Endodermal cell (in vitro differentiated cells): ENCODE measurements around the gene FBXO7. TPM values are rescaled to one million over a fixed set of nuclear protein-coding genes. Genes with fewer than 3 reads are reported as not detected.
"Not testable (repeated sequence)": the region's sequence is repeated elsewhere in the genome, so short reads cannot be mapped to it uniquely, and the experiment has no call there.

Experiments
- DNase-seq: peaks from one replicate; pipeline ENCODE4 v3.0.0-alpha.2; 2017
- H3K27ac ChIP-seq: 2 replicates; pipeline ENCODE4 v1.5.1; 2013; ENCODE audit warnings: mild to moderate bottlenecking, low read depth, low read length, moderate library complexity
- H3K27me3 ChIP-seq: 2 replicates; pipeline ENCODE4 v1.6.1; 2013; ENCODE audit warnings: mild to moderate bottlenecking, low read length, moderate library complexity; ENCODE audit not compliant: insufficient read depth, control insufficient read depth, poor library complexity, severe bottlenecking
- H3K36me3 ChIP-seq: 2 replicates; pipeline ENCODE4 v1.7.0; 2013; ENCODE audit warnings: mild to moderate bottlenecking, low read length, moderate library complexity; ENCODE audit not compliant: control insufficient read depth, insufficient read depth
- H3K4me1 ChIP-seq: one replicate; pipeline ENCODE4 v1.7.0; 2013; ENCODE audit warnings: low read length; ENCODE audit not compliant: control insufficient read depth, insufficient read depth
- H3K4me3 ChIP-seq: 2 replicates; pipeline ENCODE4 v1.5.1; 2013; ENCODE audit warnings: mild to moderate bottlenecking, low read length, moderate library complexity
- H3K9ac ChIP-seq: 2 replicates; pipeline ENCODE4 v1.6.1; 2013; ENCODE audit warnings: mild to moderate bottlenecking, low read length, moderate library complexity; ENCODE audit not compliant: poor library complexity, severe bottlenecking; ENCODE audit errors: extremely low read depth
- H3K9me3 ChIP-seq: 2 replicates; pipeline ENCODE4 v1.6.1; 2013; ENCODE audit warnings: mild to moderate bottlenecking, low read length, moderate library complexity; ENCODE audit not compliant: control insufficient read depth
- H3K27ac Mint-ChIP-seq: 2 replicates; pipeline ENCODE4 v1.8.0; 2020; ENCODE audit warnings: mixed read lengths
- H3K27me3 Mint-ChIP-seq: 2 replicates; pipeline ENCODE4 v1.8.0; 2021; ENCODE audit warnings: mild to moderate bottlenecking, mixed read lengths; ENCODE audit not compliant: insufficient read depth
- H3K36me3 Mint-ChIP-seq: 2 replicates; pipeline ENCODE4 v1.8.0; 2020; ENCODE audit warnings: low read depth, mixed read lengths
- H3K4me1 Mint-ChIP-seq: 2 replicates; pipeline ENCODE4 v1.8.0; 2020; ENCODE audit warnings: mixed read lengths
- H3K4me3 Mint-ChIP-seq: 2 replicates; pipeline ENCODE4 v1.8.0; 2020; ENCODE audit warnings: mild to moderate bottlenecking, moderate library complexity, mixed read lengths
- H3K9me3 Mint-ChIP-seq: 2 replicates; pipeline ENCODE4 v1.8.0; 2020; ENCODE audit warnings: mild to moderate bottlenecking, mixed read lengths
- WGBS, 2 experiments: methylation state at CpG; one replicate each; pipeline versions ENCODE4 v1.1.5 to v1.1.7; 2013; ENCODE audit warnings: missing lambda C conversion rate in 2 of 2, mixed read lengths in 1 of 2; ENCODE audit not compliant: insufficient coverage in 1 of 2, insufficient read length in 1 of 2; 5-methylcytosine and 5-hydroxymethylcytosine counted together
- total RNA-seq, 2 donors: library from RNA; stranded (reverse); fragmentation: NEBNext Ultra II Directional in 1 of 2; extraction: Animal tissue kit (Norgen Biotek cat#: 25700) in 1 of 2; gene quantifications; 2 replicates in 1 of 2; 3 replicates in 1 of 2; pipeline ENCODE4 v1.2.1, GENCODE V29; 2021
- TF ChIP-seq, protein P1 (sequence below): fragments of 200-600 bp; sonication (generic); conservative IDR thresholded peaks from 2 replicates; pipeline ENCODE4 v1.5.0; 2021; ENCODE audit warnings: antibody characterized with exemption, mild to moderate bottlenecking

Gene FBXO7
- total RNA-seq, 2 donors from 2014 or later = 84.8 to 120 TPM

- DNase-seq = no peak
- Mint-ChIP-seq H3K9me3 (no peaks in the 10 kb centered on the region), H3K4me3 (no peak overlapping the region), H3K27me3 (no peaks in the 10 kb centered on the region), H3K4me1 (peaks cover 9% of the 10 kb centered on the region), H3K36me3 (peaks cover 14% of the 10 kb centered on the region), H3K27ac (no peak overlapping the region)
- no peaks in the 10 kb centered on the region for H3K9me3 ChIP-seq
- H3K36me3 ChIP-seq = peaks cover 20% of the 10 kb centered on the region
- TF ChIP-seq, protein P1, sequence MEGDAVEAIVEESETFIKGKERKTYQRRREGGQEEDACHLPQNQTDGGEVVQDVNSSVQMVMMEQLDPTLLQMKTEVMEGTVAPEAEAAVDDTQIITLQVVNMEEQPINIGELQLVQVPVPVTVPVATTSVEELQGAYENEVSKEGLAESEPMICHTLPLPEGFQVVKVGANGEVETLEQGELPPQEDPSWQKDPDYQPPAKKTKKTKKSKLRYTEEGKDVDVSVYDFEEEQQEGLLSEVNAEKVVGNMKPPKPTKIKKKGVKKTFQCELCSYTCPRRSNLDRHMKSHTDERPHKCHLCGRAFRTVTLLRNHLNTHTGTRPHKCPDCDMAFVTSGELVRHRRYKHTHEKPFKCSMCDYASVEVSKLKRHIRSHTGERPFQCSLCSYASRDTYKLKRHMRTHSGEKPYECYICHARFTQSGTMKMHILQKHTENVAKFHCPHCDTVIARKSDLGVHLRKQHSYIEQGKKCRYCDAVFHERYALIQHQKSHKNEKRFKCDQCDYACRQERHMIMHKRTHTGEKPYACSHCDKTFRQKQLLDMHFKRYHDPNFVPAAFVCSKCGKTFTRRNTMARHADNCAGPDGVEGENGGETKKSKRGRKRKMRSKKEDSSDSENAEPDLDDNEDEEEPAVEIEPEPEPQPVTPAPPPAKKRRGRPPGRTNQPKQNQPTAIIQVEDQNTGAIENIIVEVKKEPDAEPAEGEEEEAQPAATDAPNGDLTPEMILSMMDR = no peak
- no peak overlapping the region for H3K9ac ChIP-seq
- no peak overlapping the region for H3K27ac ChIP-seq
- peak overlapping the region; percentile 94 for H3K4me3 ChIP-seq
- no peaks in the 10 kb centered on the region for H3K4me1 ChIP-seq
- H3K27me3 ChIP-seq = no peaks in the 10 kb centered on the region
- 96% methylated on average over 5 of the region's 5 CpGs for WGBS, 2 experiments
These were observed 3.0 kb downstream of the FBXO7 start for GRCh38 chr22:32477596-32477995.

DNA sequence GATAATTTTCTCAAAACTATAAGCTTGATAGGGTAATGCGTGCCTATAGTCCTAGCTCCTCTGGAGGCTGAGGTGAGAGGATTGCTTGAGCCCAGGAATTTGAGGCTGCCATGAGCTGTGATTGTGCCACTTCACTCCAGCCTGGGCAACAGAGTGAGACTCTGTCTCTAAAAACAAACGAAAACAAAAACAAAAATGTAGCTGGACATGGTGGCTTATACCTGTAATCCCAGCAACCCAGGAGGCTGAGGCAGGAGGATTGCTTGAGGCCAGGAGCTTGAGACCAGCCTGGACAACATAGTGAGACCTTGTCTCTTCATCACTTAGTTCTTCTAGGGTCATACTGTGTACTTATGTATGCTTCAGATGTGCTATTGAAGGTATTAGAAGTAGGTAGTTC is 3.9 kb downstream of the FBXO7 start:
- not testable (repeated sequence) for H3K4me1 ChIP-seq, H3K27ac Mint-ChIP-seq, H3K9me3 Mint-ChIP-seq, DNase-seq, H3K27me3 ChIP-seq, H3K4me1 Mint-ChIP-seq, H3K9ac ChIP-seq, H3K4me3 Mint-ChIP-seq, H3K27ac ChIP-seq, H3K4me3 ChIP-seq, H3K9me3 ChIP-seq, H3K27me3 Mint-ChIP-seq
- peaks cover 28% of the 10 kb centered on the region for H3K36me3 ChIP-seq
- 95 to 100% methylated on average over 1 to 2 of the region's 2 CpGs for WGBS, 2 experiments
- peaks cover 14% of the 10 kb centered on the region for H3K36me3 Mint-ChIP-seq

GRCh38 chr22:32478994-32479393 is 4.4 kb downstream of the FBXO7 start:
- no peak overlapping the region for H3K4me3 ChIP-seq
- H3K27me3 ChIP-seq = no peaks in the 10 kb centered on the region
- Mint-ChIP-seq H3K4me3 (no peak overlapping the region), H3K9me3 (no peaks in the 10 kb centered on the region), H3K4me1 (peaks cover 8% of the 10 kb centered on the region), H3K27ac (no peak overlapping the region), H3K36me3 (peaks cover 14% of the 10 kb centered on the region), H3K27me3 (no peaks in the 10 kb centered on the region)
- H3K9ac ChIP-seq = no peak overlapping the region
- no peaks in the 10 kb centered on the region for H3K4me1 ChIP-seq
- 96% methylated on average over 2 of the region's 3 CpGs; no CpG with 5 or more reads in 1 of the 2 experiments for WGBS, 2 experiments
- H3K36me3 ChIP-seq = peaks cover 33% of the 10 kb centered on the region
- TF ChIP-seq, protein P1 = no peak
- no peaks in the 10 kb centered on the region for H3K9me3 ChIP-seq
- H3K27ac ChIP-seq = no peak overlapping the region
- DNase-seq = no peak

DNA sequence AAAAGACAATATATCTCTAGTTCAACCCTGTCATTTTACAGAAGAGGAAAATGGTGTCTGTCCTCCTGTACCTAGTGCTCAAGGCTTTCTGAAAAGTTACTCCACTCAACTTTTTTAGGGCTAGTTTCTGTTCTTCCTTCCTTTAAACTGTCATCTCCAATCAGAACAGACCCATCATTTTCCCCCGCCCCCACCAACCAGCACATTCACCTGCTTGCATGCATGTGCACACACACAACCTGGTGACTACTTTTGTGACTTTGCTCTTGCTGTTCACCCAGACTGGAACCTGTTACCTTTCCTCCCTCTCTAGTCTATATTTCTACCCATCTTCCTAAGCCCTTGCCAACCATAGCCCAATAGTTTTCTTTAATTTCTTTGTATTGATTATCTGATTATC is 5.6 kb downstream of the FBXO7 start:
- no peak for DNase-seq
- H3K27me3 ChIP-seq = no peaks in the 10 kb centered on the region
- no peak overlapping the region for H3K27ac Mint-ChIP-seq
- H3K36me3 Mint-ChIP-seq = peaks cover 18% of the 10 kb centered on the region
- H3K4me3 Mint-ChIP-seq = no peak overlapping the region
- H3K36me3 ChIP-seq = peaks cover 45% of the 10 kb centered on the region
- H3K9ac ChIP-seq = no peak overlapping the region
- no peaks in the 10 kb centered on the region for H3K9me3 Mint-ChIP-seq
- WGBS, 2 experiments = 95 to 100% methylated on average over 1 of the region's 1 CpG
- no peaks in the 10 kb centered on the region for H3K4me1 ChIP-seq
- TF ChIP-seq, protein P1 = no peak
- H3K27ac ChIP-seq = no peak overlapping the region
- H3K27me3 Mint-ChIP-seq = no peaks in the 10 kb centered on the region
- H3K4me1 Mint-ChIP-seq = peaks cover 8% of the 10 kb centered on the region
- H3K9me3 ChIP-seq = no peaks in the 10 kb centered on the region
- H3K4me3 ChIP-seq = no peak overlapping the region
